AG04450 (cell line): ENCODE measurements around the gene SLC49A3. TPM values are rescaled to one million over a fixed set of nuclear protein-coding genes. Genes with fewer than 3 reads are reported as not detected.

Experiments used
- CTCF ChIA-PET: fragments of 300-600, 350-600 bp; formaldehyde crosslinking; extraction: SDS; loops from one replicate; lab custom pipeline; 2022; ENCODE audit warnings: antibody characterized with exemption, inconsistent platforms; lab: Charles Lee
- POLR2A ChIA-PET: fragments of 350-600 bp; formaldehyde crosslinking; extraction: SDS; loops from one replicate; lab custom pipeline; 2021; ENCODE audit warnings: antibody characterized with exemption, inconsistent platforms; lab: Yijun Ruan, JAX
- DNase-seq: peaks from one replicate; pipeline ENCODE4 v3.0.0-alpha.2; 2011; ENCODE audit warnings: low read depth, low spot score
- H3K27ac ChIP-seq: one replicate; pipeline ENCODE4 v1.5.1; 2012; ENCODE audit warnings: low read depth, low read length, control low read depth
- H3K27me3 ChIP-seq: one replicate; pipeline ENCODE4 v1.6.0; 2012; ENCODE audit warnings: low read length; ENCODE audit not compliant: control insufficient read depth, insufficient read depth
- H3K4me3 ChIP-seq: 2 replicates; pipeline ENCODE4 v1.5.1; 2011; ENCODE audit warnings: mild to moderate bottlenecking, low read depth, low read length, control low read depth
- H3K9me3 ChIP-seq: 2 replicates; pipeline ENCODE4 v1.5.1; 2012; ENCODE audit warnings: low read length; ENCODE audit not compliant: control insufficient read depth, insufficient read depth
- polyA plus RNA-seq: library from polyadenylated mRNA; depleted of rRNA; stranded (reverse); fragments of >200 nt; gene quantifications from 2 replicates; pipeline ENCODE4 v1.2.3, GENCODE V29; 2011
- TF ChIP-seq, protein P1 (sequence below): IDR thresholded peaks from 2 replicates; pipeline ENCODE4 v1.5.1; 2011; ENCODE audit warnings: low read depth, low read length, control low read depth, inconsistent platforms

Gene SLC49A3
- polyA plus RNA-seq, 1 experiment = not detected

DNA sequence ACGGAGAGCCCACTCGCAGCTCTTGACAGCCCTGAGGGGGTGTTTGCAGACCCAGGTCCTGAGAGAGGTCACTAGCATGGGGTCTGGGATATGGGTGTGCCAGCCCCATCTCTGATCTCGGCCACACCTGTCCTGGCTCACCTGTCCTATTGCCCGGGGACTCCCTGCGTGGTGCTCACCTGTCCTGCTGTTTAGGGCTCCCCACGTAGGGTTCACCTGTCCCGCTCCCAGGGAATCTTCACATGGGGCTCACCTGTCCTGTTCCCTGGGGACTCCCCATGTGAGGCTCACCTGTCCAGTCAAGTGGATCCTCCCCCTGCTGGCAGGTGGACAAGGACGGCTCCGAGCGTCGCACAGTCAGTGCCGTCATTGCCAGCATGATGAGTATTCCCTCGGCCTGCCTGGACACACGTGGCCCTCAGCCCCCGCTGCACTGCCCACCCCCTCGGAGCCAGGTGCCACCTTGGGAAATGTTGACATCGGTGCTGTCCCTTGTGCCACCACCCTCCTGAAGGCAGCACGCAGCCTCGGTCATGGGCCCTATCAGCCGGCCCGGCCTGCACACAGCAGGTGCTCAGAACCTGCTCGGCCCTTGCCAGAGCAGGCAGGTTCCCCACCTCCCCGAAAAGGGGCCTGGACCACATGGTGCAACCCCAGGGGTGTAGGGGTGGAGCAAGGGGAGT is 6.3 kb downstream of the SLC49A3 start:
- ChIA-PET POLR2A (no interaction called here), CTCF (no interaction called here)
- TF ChIP-seq, protein P1, sequence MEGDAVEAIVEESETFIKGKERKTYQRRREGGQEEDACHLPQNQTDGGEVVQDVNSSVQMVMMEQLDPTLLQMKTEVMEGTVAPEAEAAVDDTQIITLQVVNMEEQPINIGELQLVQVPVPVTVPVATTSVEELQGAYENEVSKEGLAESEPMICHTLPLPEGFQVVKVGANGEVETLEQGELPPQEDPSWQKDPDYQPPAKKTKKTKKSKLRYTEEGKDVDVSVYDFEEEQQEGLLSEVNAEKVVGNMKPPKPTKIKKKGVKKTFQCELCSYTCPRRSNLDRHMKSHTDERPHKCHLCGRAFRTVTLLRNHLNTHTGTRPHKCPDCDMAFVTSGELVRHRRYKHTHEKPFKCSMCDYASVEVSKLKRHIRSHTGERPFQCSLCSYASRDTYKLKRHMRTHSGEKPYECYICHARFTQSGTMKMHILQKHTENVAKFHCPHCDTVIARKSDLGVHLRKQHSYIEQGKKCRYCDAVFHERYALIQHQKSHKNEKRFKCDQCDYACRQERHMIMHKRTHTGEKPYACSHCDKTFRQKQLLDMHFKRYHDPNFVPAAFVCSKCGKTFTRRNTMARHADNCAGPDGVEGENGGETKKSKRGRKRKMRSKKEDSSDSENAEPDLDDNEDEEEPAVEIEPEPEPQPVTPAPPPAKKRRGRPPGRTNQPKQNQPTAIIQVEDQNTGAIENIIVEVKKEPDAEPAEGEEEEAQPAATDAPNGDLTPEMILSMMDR = no peak
- H3K27me3 ChIP-seq = no peaks in the 10 kb centered on the region
- H3K4me3 ChIP-seq = no peak overlapping the region
- DNase-seq = no peak
- no peak overlapping the region for H3K27ac ChIP-seq
- peaks cover 5% of the 10 kb centered on the region; the same call in 1 of the 2 replicates for H3K9me3 ChIP-seq

DNA sequence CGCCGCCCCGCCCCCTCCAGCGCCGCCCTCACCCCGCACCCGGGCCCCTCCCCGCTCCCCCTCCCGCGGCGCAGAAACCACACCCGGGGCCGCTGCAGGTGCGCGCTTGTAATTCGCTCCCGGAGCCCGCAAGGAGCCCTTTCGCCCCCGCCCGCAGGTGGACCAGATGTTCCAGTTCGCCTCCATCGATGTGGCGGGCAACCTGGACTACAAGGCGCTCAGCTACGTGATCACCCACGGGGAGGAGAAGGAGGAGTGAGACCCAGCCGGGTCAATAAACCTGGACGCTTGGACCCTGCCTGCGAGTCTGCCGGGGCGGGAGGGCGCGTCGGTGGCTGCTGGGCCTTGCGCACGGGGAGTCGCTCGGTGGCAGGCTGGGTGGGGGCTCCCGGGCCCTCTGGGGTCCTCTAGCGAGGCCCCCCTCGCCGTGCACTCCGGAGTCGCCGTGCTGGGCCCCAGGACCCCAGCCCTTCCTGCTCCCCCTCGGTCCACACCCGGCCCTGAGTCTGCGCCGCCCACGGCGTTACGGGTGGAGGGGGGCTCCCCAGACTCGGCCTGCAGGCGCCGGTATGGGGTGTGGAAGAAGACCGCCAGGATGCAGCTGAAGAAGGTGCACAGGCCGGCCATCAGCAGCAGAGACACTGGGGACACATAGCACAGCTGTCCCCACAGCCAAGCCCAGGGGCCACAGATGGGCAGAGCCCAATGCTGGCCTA is 7.1 kb downstream of the SLC49A3 start:
- TF ChIP-seq, protein P1 = no peak
- CTCF ChIA-PET = no interaction called here
- POLR2A ChIA-PET = no interaction called here
- no peak overlapping the region for H3K27ac ChIP-seq
- H3K27me3 ChIP-seq = no peaks in the 10 kb centered on the region
- DNase-seq = no peak
- H3K9me3 ChIP-seq = peaks cover 5% of the 10 kb centered on the region; the same call in 1 of the 2 replicates
- H3K4me3 ChIP-seq = no peak overlapping the region

DNA sequence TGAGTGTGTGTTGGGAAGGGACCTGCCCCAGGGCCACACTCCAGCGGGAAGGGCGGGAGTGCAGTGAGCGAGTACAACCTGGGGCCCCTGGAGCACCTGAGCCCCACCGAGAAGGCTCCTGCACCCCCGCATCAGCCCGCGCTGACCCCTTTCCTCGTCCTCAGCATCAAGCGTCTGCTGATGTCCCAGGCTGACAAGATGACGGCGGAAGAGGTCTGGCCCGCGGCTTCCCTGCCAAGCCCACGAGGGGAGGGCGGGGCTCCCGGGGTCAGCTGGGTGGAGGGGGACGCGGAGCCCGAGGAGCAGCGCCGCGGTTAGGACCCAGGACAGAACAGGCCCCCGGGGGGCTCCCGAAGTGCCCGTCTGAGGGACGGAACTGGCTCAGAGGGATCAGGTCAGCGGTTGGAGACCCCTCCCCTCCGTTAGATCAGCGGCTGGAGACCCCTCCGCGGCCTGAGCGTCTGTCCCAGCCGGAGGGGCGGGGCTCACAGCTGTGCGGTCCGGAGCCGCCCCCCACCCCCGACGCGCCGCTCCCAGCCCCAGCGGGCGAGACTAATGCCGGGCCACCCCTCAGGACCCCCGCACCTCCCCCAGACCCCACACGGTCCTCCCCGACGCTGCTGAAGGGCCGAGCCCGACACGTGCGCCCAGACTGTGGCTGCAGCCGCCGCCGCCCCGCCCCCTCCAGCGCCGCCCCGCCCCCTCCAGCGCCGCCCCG is 7.9 kb downstream of the SLC49A3 start:
- Histone ChIP-seq H3K27ac (no peak overlapping the region), H3K27me3 (no peaks in the 10 kb centered on the region), H3K4me3 (peak overlapping the region; percentile 66), H3K9me3 (peaks cover 5% of the 10 kb centered on the region; the same call in 1 of the 2 replicates)
- ChIA-PET POLR2A (interaction anchor here (0.6 kb wide), 1 partner anchor 48 kb away, joined by 9 read pairs; no protein-coding TSS in a partner anchor), CTCF (no interaction called here)
- TF ChIP-seq, protein P1 = no peak
- DNase-seq = no peak

DNA sequence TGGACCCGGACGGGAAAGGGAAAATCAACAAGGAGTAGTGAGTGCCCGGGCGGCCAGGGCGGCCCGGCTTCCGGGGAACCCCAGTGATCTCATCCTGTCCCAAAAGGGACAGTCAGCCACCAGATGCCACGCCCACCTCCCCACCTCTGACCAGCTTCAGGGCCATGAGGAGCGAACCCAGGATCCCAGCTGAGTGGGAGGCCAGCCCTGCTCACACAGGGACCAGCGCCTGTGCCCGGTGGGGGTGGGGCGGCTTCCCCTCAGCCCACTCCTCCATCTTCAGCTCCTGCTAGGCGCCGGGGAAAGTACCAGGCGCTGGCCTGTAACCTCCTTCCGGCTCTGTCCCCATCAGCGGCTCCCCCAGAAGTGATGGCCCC is 8.4 kb downstream of the SLC49A3 start:
- ChIA-PET CTCF (no interaction called here), POLR2A (interaction anchor here (0.6 kb wide), 1 partner anchor 48 kb away, joined by 9 read pairs; no protein-coding TSS in a partner anchor)
- peaks cover under 1% of the 10 kb centered on the region; the same call in 1 of the 2 replicates for H3K9me3 ChIP-seq
- H3K4me3 ChIP-seq = peak overlapping the region; percentile 66
- TF ChIP-seq, protein P1 = no peak
- no peak for DNase-seq
- no peak overlapping the region for H3K27ac ChIP-seq
- no peaks in the 10 kb centered on the region for H3K27me3 ChIP-seq

DNA sequence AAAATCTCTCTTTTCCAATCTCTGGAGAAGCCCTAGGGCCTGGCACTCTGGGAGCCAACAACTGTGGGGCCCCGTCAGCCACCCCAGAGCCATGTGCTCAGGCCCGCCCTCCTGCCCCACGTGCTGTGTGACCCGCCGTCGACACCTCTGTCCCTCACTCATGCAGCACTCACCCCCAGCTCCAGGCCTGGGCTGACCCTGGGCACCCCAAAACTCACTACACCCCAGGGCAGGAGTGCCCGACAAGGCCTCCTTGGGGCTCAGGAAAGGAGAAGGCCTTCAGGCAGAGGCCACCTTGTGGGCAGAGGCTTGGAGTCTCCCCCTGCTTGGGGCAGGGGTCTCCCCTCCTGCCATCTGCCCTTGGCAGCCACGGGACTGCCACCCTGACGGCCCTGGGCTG is 8.9 kb downstream of the SLC49A3 start:
- POLR2A ChIA-PET = no interaction called here
- DNase-seq = no peak
- H3K9me3 ChIP-seq = no peaks in the 10 kb centered on the region; the same call in 1 of the 2 replicates
- no peaks in the 10 kb centered on the region for H3K27me3 ChIP-seq
- CTCF ChIA-PET = no interaction called here
- H3K4me3 ChIP-seq = no peak overlapping the region
- TF ChIP-seq, protein P1 = no peak
- no peak overlapping the region for H3K27ac ChIP-seq
